ENCODE data around the gene EHF.

GRCh38 chr11:34685864-34686263, 65.0 kb downstream of the EHF start:
- TF ChIP-seq CTCF (optimal IDR thresholded peaks at IDR 0.05 in 1 of 3, IDR thresholded peaks at IDR 0.05 in 1 of 3, conservative IDR thresholded peaks at IDR 0.05 in 1 of 3; ENCODE audit: extremely low read depth in 1 of 3, insufficient read depth in 2 of 3, low read length in 3 of 3) (no peak), EZH2 (IDR thresholded peaks at IDR 0.05; ENCODE audit: low read length) (no peak)

All from keratinocyte (primary cell).